Activated B cell treated with CpG ODN at 0.5 μM for 24 hours (primary cell): Measurements from ENCODE around the gene CYP26B1. TPM values are rescaled to one million over a fixed set of nuclear protein-coding genes. Genes with fewer than 3 reads are reported as not detected.

ENCODE experiments used
- ATAC-seq: fragments of 200-7000 bp; cut with Tn5 transposase; one replicate; pipeline ENCODE4 v1.10.0; 2021; ENCODE audit warnings: low read depth, mild to moderate bottlenecking, moderate library complexity
- CTCF ChIA-PET: fragments of 350-600 bp; sonication (Branson Sonifier 250); formaldehyde crosslinking; loops from one replicate; lab custom pipeline; 2021; ENCODE audit warnings: antibody characterized with exemption; lab: Charles Lee
- POLR2A ChIA-PET: fragments of 350-600 bp; sonication (Branson Sonifier 250); formaldehyde crosslinking; loops from one replicate; lab custom pipeline; 2021; ENCODE audit warnings: antibody characterized with exemption; lab: Charles Lee
- DNase-seq: peaks from one replicate; pipeline ENCODE4 v3.0.0; 2022
- H3K27ac Mint-ChIP-seq: one replicate; pipeline ENCODE4 v1.8.0; 2020; ENCODE audit warnings: mixed read lengths
- H3K27me3 Mint-ChIP-seq: one replicate; pipeline ENCODE4 v1.8.0; 2021; ENCODE audit warnings: mixed read lengths
- H3K36me3 Mint-ChIP-seq: one replicate; pipeline ENCODE4 v1.8.0; 2021; ENCODE audit warnings: low read depth, mixed read lengths
- H3K4me1 Mint-ChIP-seq: one replicate; pipeline ENCODE4 v1.8.0; 2021; ENCODE audit warnings: mixed read lengths
- H3K4me3 Mint-ChIP-seq: one replicate; pipeline ENCODE4 v1.8.0; 2020; ENCODE audit warnings: mild to moderate bottlenecking, mixed read lengths
- H3K9me3 Mint-ChIP-seq: one replicate; pipeline ENCODE4 v1.8.0; 2020; ENCODE audit warnings: mixed read lengths
- intact Hi-C: fragments of 100-400 bp; cut with micrococcal nuclease; formaldehyde crosslinking; loops from one replicate; pipeline ENCODE4 v1.15.1; 2024
- total RNA-seq: library from RNA; stranded (reverse); gene quantifications from 2 replicates; pipeline ENCODE4 v1.2.3, GENCODE V29; 2022
- TF ChIP-seq, protein P1 (sequence below): fragments of 200-600 bp; IDR thresholded peaks from one replicate; pipeline ENCODE4 v1.8.0; 2022; ENCODE audit warnings: antibody characterized with exemption, mild to moderate bottlenecking

The CYP26B1 gene
- total RNA-seq, 1 donor from 2014 or later = not detected

DNA sequence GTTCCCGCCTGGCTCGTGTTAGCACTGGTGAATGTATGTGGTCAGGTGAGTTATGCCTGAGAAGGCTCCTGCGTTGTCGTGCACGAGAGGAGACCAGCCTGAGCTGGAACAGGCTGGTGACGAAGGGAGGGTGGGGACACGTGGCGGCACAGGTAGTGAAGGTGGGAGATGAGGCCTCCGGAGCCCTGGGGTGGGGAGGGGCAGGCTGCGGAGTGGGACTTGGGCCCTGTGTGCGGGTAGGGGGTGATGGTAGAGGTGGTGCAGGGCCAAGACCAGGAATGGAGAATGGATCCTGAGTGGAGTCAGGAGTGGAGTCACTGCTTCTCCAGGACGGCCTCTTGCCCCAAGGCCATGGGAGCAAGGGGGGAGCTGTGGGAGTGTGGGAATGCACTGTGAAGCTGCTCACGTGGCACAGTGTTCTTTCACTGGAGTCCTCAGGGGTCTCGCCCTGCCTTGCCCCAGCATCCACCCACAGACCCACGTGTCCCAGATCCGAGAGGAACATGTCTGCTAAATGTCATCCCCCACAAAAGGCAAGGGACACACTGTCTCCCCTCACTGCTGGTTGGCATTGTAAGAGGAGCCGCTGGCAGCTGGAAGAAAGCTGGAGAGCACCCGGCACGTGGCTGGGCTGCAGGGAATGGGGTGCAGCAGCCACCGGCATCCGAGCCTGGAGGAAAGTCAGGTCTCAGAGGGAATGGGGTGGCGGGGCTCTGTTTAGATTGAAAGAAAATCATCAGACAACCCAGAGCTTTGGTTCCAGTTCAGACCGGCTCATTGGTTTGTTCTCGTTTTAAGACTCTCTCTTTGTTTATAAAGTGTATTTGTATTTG lies 63.7 kb downstream of the CYP26B1 start:
- Mint-ChIP-seq H3K4me1 (no peaks in the 10 kb centered on the region), H3K9me3 (no peaks in the 10 kb centered on the region), H3K36me3 (no peaks in the 10 kb centered on the region), H3K27me3 (no peaks in the 10 kb centered on the region), H3K27ac (no peak overlapping the region), H3K4me3 (no peak overlapping the region)
- DNase-seq = no peak
- ChIA-PET POLR2A (no interaction called here), CTCF (no interaction called here)
- intact Hi-C loops = no loop called here
- TF ChIP-seq, protein P1, sequence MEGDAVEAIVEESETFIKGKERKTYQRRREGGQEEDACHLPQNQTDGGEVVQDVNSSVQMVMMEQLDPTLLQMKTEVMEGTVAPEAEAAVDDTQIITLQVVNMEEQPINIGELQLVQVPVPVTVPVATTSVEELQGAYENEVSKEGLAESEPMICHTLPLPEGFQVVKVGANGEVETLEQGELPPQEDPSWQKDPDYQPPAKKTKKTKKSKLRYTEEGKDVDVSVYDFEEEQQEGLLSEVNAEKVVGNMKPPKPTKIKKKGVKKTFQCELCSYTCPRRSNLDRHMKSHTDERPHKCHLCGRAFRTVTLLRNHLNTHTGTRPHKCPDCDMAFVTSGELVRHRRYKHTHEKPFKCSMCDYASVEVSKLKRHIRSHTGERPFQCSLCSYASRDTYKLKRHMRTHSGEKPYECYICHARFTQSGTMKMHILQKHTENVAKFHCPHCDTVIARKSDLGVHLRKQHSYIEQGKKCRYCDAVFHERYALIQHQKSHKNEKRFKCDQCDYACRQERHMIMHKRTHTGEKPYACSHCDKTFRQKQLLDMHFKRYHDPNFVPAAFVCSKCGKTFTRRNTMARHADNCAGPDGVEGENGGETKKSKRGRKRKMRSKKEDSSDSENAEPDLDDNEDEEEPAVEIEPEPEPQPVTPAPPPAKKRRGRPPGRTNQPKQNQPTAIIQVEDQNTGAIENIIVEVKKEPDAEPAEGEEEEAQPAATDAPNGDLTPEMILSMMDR = no peak
- no peak for ATAC-seq

DNA sequence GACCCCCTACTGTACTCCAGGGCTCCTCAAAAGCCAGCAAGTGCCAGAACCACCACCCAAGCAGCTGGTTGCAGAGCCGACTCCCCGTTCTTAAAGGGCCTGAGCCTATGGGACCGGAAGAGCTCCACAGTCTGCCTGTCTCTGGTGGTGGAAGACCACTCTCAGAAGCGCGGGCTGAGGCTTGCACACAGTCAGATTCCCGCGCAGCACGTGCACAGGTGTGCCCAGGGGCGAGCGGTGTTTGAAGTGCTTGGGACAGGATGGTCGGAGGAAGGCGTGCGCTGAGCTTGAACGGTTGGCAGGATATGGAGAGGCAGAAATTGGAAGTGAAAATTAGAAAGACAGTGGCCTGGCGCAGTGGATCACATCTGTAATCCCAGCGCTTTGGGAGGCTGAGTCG lies 64.8 kb downstream of the CYP26B1 start:
- no peaks in the 10 kb centered on the region for H3K27me3 Mint-ChIP-seq

DNA sequence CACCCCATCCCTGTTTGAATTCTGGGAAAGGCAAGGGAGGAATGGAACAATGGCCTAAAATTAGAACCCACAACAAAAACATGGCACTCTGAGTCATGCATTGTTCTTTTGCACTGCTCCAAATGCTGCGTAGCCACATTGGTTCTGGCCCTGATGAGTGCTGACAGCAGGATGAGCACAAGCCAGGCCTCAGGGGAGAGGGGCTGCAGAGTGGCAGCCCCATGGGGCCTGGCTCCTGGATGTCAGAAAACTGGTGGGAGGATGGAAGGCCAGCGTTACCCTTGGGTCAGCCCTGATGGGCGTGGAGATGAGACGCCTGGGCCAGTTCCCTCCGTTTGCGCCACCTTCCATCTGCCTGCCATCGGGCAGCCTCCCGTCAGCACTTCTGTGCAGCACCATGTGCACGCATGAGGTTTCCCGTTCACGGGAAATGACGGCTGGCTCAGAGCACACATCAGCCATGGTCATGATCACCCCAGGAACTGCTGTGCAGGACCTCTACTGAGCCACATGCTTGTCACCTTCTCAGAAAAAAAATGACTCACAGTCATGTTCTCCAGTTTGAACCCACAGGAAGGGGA lies 65.6 kb downstream of the CYP26B1 start:
- intact Hi-C loops = no loop called here
- CTCF ChIA-PET = no interaction called here
- H3K27ac Mint-ChIP-seq = no peak overlapping the region
- H3K4me3 Mint-ChIP-seq = no peak overlapping the region
- no peaks in the 10 kb centered on the region for H3K4me1 Mint-ChIP-seq
- H3K36me3 Mint-ChIP-seq = no peaks in the 10 kb centered on the region
- TF ChIP-seq, protein P1 = no peak
- no peak for DNase-seq
- no peaks in the 10 kb centered on the region for H3K9me3 Mint-ChIP-seq
- POLR2A ChIA-PET = no interaction called here
- H3K27me3 Mint-ChIP-seq = no peaks in the 10 kb centered on the region
- no peak for ATAC-seq

More for the DNA sequence above, 64.8 kb downstream of the CYP26B1 start:
- Mint-ChIP-seq H3K27ac (no peak overlapping the region), H3K4me3 (no peak overlapping the region), H3K36me3 (no peaks in the 10 kb centered on the region), H3K9me3 (no peaks in the 10 kb centered on the region), H3K4me1 (no peaks in the 10 kb centered on the region)
- POLR2A ChIA-PET = no interaction called here
- CTCF ChIA-PET = no interaction called here
- ATAC-seq = no peak
- DNase-seq = no peak
- intact Hi-C loops = no loop called here
- TF ChIP-seq, protein P1 = no peak

DNA sequence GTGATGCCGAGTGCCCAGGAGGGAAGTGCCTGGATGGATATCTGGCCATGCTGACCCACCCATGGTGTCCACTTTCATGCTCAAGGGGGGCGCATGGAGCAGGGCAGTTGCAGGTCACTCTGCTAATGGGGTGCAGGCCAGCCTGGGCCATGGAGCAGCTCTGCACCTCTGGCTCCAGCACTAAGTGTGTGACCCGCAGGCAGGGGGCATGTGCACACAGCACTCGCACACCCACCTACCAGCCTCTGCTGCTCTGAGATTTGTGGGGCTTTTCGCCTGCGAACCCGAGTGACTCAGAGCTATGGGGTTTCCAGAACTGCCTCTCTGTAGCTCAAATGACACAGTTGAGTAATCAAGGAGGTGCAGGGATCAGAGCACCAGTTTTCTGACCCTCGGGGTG lies 66.2 kb downstream of the CYP26B1 start:
- TF ChIP-seq, protein P1 = no peak
- no peak for DNase-seq
- POLR2A ChIA-PET = no interaction called here
- H3K4me3 Mint-ChIP-seq = no peak overlapping the region
- no peaks in the 10 kb centered on the region for H3K4me1 Mint-ChIP-seq
- no peak overlapping the region for H3K27ac Mint-ChIP-seq
- H3K36me3 Mint-ChIP-seq = no peaks in the 10 kb centered on the region
- H3K27me3 Mint-ChIP-seq = no peaks in the 10 kb centered on the region
- H3K9me3 Mint-ChIP-seq = no peaks in the 10 kb centered on the region
- CTCF ChIA-PET = no interaction called here
- no peak for ATAC-seq
- intact Hi-C loops = no loop called here

DNA sequence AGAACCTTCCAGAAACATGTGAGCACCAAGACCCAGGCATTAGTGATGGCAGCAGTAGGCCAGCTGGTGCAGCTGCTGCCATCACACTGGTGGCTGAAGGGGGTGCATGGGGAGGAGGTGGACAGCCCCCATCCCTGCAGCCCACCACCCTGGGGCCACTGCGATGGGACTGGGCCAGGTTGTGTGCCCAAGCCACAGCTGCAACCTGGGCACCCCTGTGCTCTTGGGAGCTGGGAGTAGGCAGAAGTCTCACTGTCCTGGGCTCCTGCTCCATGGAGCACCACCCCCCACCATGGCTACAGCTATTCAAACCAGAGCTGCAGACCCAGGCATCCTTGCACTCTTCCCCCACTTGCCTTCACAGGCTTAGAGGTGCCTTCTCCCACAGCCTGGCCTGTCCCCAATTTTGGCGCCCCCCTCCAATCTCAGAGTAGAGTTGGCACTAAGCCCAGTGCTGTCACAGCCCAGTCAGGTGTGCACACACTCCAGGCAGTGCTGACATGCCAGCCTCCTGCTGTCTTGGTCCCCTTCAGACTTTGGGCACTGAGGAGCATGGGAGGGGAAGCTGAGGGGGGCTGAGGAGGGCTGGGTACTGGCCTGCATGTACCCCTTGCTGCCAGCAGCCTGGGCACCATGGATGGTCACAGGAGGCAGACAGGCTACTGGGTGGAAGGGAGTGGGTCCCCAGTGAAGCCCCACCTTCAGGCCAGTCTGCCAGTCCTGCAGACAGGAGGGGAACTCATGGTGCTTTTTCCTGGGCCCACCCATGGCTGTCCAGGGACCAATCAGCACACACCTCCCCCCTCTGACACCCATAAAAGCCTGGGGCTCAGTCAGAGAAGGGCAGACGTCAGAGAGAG lies 67.1 kb downstream of the CYP26B1 start:
- intact Hi-C loops = no loop called here
- ChIA-PET POLR2A (no interaction called here), CTCF (no interaction called here)
- ATAC-seq (no peak), DNase-seq (no peak)
- H3K4me3 Mint-ChIP-seq = no peak overlapping the region
- no peaks in the 10 kb centered on the region for H3K4me1 Mint-ChIP-seq
- H3K27me3 Mint-ChIP-seq = no peaks in the 10 kb centered on the region
- no peaks in the 10 kb centered on the region for H3K36me3 Mint-ChIP-seq
- H3K27ac Mint-ChIP-seq = no peak overlapping the region
- H3K9me3 Mint-ChIP-seq = no peaks in the 10 kb centered on the region
- TF ChIP-seq, protein P1 = no peak
